ENCODE results near the gene GLRB.

GLRB gene

DNA sequence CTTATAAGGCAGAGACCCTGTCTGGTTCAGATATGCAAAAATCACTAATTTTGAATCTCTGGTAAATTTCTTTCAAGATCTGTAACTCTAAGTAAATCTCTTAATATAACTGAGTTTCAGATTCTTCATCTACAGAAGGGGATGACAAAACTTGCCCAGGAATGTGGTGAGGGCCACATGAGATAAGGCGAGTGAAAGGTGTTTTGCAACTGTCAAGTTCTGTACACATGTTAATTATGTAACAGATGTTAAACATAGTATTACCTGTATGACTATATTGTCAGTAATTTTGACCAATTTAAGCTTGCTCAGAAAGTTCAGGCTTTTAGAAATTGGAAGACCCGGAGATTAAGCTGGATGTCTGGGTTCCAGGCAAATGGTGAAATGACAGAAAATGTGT, 549 bp upstream of the GLRB start:
- no peaks in the 10 kb centered on the region for H3K79me2 ChIP-seq (ENCODE audit: low read length)
- H3K27ac ChIP-seq (ENCODE audit: low read length) = no peak overlapping the region
- H3K27me3 ChIP-seq (ENCODE audit: low read depth, low read length) = no peaks in the 10 kb centered on the region
- H3K4me3 ChIP-seq (ENCODE audit: low read length) = no peak overlapping the region
- H3K9me3 ChIP-seq (ENCODE audit: insufficient read depth, low read length) = no peaks in the 10 kb centered on the region
- peaks cover 7% of the 10 kb centered on the region for H3K4me1 ChIP-seq (ENCODE audit: low read length)
- H2AFZ ChIP-seq (ENCODE audit: low read depth, low read length) = no peak overlapping the region
- no peak for TF ChIP-seq EZH2phosphoT487 (IDR thresholded peaks at IDR 0.05; ENCODE audit: low read depth)
- TF ChIP-seq, protein P1, sequence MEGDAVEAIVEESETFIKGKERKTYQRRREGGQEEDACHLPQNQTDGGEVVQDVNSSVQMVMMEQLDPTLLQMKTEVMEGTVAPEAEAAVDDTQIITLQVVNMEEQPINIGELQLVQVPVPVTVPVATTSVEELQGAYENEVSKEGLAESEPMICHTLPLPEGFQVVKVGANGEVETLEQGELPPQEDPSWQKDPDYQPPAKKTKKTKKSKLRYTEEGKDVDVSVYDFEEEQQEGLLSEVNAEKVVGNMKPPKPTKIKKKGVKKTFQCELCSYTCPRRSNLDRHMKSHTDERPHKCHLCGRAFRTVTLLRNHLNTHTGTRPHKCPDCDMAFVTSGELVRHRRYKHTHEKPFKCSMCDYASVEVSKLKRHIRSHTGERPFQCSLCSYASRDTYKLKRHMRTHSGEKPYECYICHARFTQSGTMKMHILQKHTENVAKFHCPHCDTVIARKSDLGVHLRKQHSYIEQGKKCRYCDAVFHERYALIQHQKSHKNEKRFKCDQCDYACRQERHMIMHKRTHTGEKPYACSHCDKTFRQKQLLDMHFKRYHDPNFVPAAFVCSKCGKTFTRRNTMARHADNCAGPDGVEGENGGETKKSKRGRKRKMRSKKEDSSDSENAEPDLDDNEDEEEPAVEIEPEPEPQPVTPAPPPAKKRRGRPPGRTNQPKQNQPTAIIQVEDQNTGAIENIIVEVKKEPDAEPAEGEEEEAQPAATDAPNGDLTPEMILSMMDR (IDR thresholded peaks at IDR 0.05; ENCODE audit: low read depth, low read length) = no peak
- no peaks in the 10 kb centered on the region for H4K20me1 ChIP-seq (ENCODE audit: insufficient read depth, low read length)
- H3K9ac ChIP-seq (ENCODE audit: low read length) = no peak overlapping the region
- H3K36me3 ChIP-seq (replicated peaks; ENCODE audit: low read depth, low read length) = no peaks in the 10 kb centered on the region
- H3K4me2 ChIP-seq (ENCODE audit: low read length) = no peak overlapping the region

DNA sequence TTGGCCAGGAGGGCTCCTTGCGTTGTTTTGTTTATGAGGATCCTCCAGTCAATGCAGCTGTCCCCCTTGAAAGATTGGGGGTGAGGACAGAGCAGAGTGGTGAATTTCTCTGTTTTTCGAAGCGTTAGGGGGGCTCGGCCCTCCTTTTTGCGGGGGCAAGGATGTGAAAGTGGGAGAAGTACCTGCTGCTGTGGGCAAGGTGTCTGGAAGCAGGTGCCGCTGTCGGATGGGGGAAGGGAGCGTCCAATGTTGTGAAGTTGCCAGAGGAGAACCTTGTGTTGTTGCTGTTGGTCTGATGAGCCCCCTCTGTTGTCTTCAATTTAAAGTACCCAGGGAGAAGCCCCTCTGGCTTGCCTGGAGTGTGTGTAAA, 613 bp downstream of the GLRB start:
- no peaks in the 10 kb centered on the region for H3K9me3 ChIP-seq (ENCODE audit: insufficient read depth, low read length)
- TF ChIP-seq, protein P1 (IDR thresholded peaks at IDR 0.05; ENCODE audit: low read depth, low read length) = no peak
- no peak for TF ChIP-seq EZH2phosphoT487 (IDR thresholded peaks at IDR 0.05; ENCODE audit: low read depth)
- H2AFZ ChIP-seq (ENCODE audit: low read depth, low read length) = no peak overlapping the region
- H4K20me1 ChIP-seq (ENCODE audit: insufficient read depth, low read length) = no peaks in the 10 kb centered on the region
- H3K27ac ChIP-seq (ENCODE audit: low read length) = no peak overlapping the region
- H3K4me3 ChIP-seq (ENCODE audit: low read length) = no peak overlapping the region
- peaks cover 7% of the 10 kb centered on the region for H3K4me1 ChIP-seq (ENCODE audit: low read length)
- H3K9ac ChIP-seq (ENCODE audit: low read length) = no peak overlapping the region
- no peaks in the 10 kb centered on the region for H3K36me3 ChIP-seq (replicated peaks; ENCODE audit: low read depth, low read length)
- H3K79me2 ChIP-seq (ENCODE audit: low read length) = no peaks in the 10 kb centered on the region
- H3K4me2 ChIP-seq (ENCODE audit: low read length) = no peak overlapping the region
- H3K27me3 ChIP-seq (ENCODE audit: low read depth, low read length) = no peaks in the 10 kb centered on the region

DNA sequence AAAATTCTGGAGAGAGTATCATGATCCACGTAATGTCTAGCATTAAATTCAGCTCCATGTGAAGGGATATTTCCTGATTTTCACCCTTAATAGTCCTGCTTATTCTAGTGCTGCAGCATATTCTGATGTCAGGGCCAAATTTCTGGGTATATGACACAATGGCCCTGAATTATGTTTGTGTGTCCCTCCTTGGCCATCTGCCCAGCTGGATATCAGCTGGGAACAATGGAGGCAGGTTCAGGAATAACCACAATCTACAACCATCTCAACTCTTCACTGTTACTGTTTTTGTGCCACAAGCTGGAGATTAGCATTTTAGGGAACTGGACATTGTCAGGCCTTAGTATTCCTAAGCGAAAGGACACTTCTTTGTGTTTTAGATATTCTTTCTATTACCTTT, 3.5 kb downstream of the GLRB start:
- H3K4me1 ChIP-seq (ENCODE audit: low read length) = no peaks in the 10 kb centered on the region
- H4K20me1 ChIP-seq (ENCODE audit: insufficient read depth, low read length) = no peaks in the 10 kb centered on the region
- H3K79me2 ChIP-seq (ENCODE audit: low read length) = no peaks in the 10 kb centered on the region
- no peak overlapping the region for H3K9ac ChIP-seq (ENCODE audit: low read length)
- H3K4me2 ChIP-seq (ENCODE audit: low read length) = no peak overlapping the region
- H2AFZ ChIP-seq (ENCODE audit: low read depth, low read length) = 0 out of 2 replicates have a peak overlapping the region, but pooled peaks have one; percentile 0
- no peaks in the 10 kb centered on the region for H3K27me3 ChIP-seq (ENCODE audit: low read depth, low read length)
- TF ChIP-seq, protein P1 (IDR thresholded peaks at IDR 0.05; ENCODE audit: low read depth, low read length) = no peak
- no peak for TF ChIP-seq EZH2phosphoT487 (IDR thresholded peaks at IDR 0.05; ENCODE audit: low read depth)
- H3K36me3 ChIP-seq (replicated peaks; ENCODE audit: low read depth, low read length) = no peaks in the 10 kb centered on the region
- no peaks in the 10 kb centered on the region for H3K9me3 ChIP-seq (ENCODE audit: insufficient read depth, low read length)
- no peak overlapping the region for H3K27ac ChIP-seq (ENCODE audit: low read length)
- no peak overlapping the region for H3K4me3 ChIP-seq (ENCODE audit: low read length)

DNA sequence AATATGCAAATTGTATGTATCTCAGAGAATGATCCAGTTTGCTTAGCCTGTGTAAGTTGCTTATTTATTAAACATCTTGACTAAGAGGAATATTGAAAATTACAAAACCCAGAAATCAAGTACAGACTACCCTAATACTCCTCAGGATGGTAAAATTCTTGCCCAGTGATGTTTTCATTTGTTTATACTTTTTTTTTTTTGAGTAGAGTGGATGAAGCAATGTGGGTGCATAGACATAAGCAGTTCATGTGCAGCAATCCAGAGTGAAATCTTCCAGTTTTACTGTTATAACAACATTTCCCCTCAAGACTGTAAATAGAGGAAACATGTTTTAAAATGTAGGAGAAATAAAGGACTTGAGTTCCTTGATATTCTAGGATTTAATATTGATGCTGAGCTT, 4.7 kb downstream of the GLRB start:
- H3K4me2 ChIP-seq (ENCODE audit: low read length) = no peak overlapping the region
- H3K4me3 ChIP-seq (ENCODE audit: low read length) = no peak overlapping the region
- H3K27ac ChIP-seq (ENCODE audit: low read length) = no peak overlapping the region
- H2AFZ ChIP-seq (ENCODE audit: low read depth, low read length) = no peak overlapping the region
- no peaks in the 10 kb centered on the region for H4K20me1 ChIP-seq (ENCODE audit: insufficient read depth, low read length)
- no peaks in the 10 kb centered on the region for H3K9me3 ChIP-seq (ENCODE audit: insufficient read depth, low read length)
- H3K9ac ChIP-seq (ENCODE audit: low read length) = no peak overlapping the region
- TF ChIP-seq, protein P1 (IDR thresholded peaks at IDR 0.05; ENCODE audit: low read depth, low read length) = no peak
- no peak for TF ChIP-seq EZH2phosphoT487 (IDR thresholded peaks at IDR 0.05; ENCODE audit: low read depth)
- no peaks in the 10 kb centered on the region for H3K36me3 ChIP-seq (replicated peaks; ENCODE audit: low read depth, low read length)
- H3K4me1 ChIP-seq (ENCODE audit: low read length) = no peaks in the 10 kb centered on the region
- H3K79me2 ChIP-seq (ENCODE audit: low read length) = no peaks in the 10 kb centered on the region
- no peaks in the 10 kb centered on the region for H3K27me3 ChIP-seq (ENCODE audit: low read depth, low read length)
